DOHH2 (cell line): ENCODE results near the gene PYGB.

ENCODE experiments used
- H3F3A ChIP-seq: fragments of 200-600 bp; sonication (generic), shearing (Covaris generic); 2 replicates; pipeline ENCODE4 v1.6.0; 2016; ENCODE audit warnings: antibody characterized with exemption, mild to moderate bottlenecking; ENCODE audit not compliant: control insufficient read depth, insufficient read depth
- H3K27ac ChIP-seq: fragments of 200-600 bp; sonication (generic); 2 replicates; pipeline ENCODE4 v1.5.1; 2014; ENCODE audit warnings: low read depth, mild to moderate bottlenecking, low read length, moderate library complexity
- H3K27me3 ChIP-seq: fragments of 200-600 bp; sonication (generic); 2 replicates; pipeline ENCODE4 v1.6.1; 2014; ENCODE audit warnings: mild to moderate bottlenecking, low read length, mixed read lengths; ENCODE audit not compliant: control insufficient read depth
- H3K36me3 ChIP-seq: fragments of 200-600 bp; sonication (generic); 2 replicates; pipeline ENCODE4 v1.6.1; 2014; ENCODE audit warnings: mild to moderate bottlenecking, low read length, moderate library complexity, mixed read lengths; ENCODE audit not compliant: control insufficient read depth
- H3K4me1 ChIP-seq: fragments of 200-600 bp; sonication (generic); 2 replicates; pipeline ENCODE4 v1.6.1; 2014; ENCODE audit warnings: mild to moderate bottlenecking, low read length, mixed read lengths; ENCODE audit not compliant: control insufficient read depth
- H3K4me2 ChIP-seq: fragments of 200-600 bp; sonication (generic); 2 replicates; pipeline ENCODE4 v1.6.0; 2014; ENCODE audit warnings: mild to moderate bottlenecking, low read length, moderate library complexity
- H3K4me3 ChIP-seq: fragments of 200-600 bp; sonication (generic); 2 replicates; pipeline ENCODE4 v1.5.1; 2014; ENCODE audit warnings: mild to moderate bottlenecking, low read length, mixed read lengths
- H3K79me2 ChIP-seq: fragments of 200-600 bp; sonication (generic); 2 replicates; pipeline ENCODE4 v1.6.1; 2014; ENCODE audit warnings: mild to moderate bottlenecking, low read length, mixed read lengths; ENCODE audit not compliant: control insufficient read depth
- H3K9me2 ChIP-seq: fragments of 200-600 bp; sonication (generic); replicated peaks from 2 replicates; pipeline ENCODE4 v1.6.1; 2014; ENCODE audit warnings: mild to moderate bottlenecking, low read length, mixed read lengths; ENCODE audit not compliant: control insufficient read depth
- H3K9me3 ChIP-seq: fragments of 200-600 bp; sonication (generic); 2 replicates; pipeline ENCODE4 v1.6.1; 2014; ENCODE audit warnings: antibody characterized with exemption, low read length, mixed read lengths; ENCODE audit not compliant: control insufficient read depth, insufficient read depth
- H4K20me1 ChIP-seq: fragments of 200-600 bp; sonication (generic); 2 replicates; pipeline ENCODE4 v1.6.0; 2014; ENCODE audit warnings: low read depth, mild to moderate bottlenecking, antibody characterized with exemption, low read length, moderate library complexity; ENCODE audit not compliant: control insufficient read depth, insufficient read depth
- EZH2phosphoT487 ChIP-seq: fragments of 200-600 bp; sonication (generic); IDR thresholded peaks from 2 replicates; pipeline ENCODE4 v1.6.1; 2017; ENCODE audit warnings: borderline replicate concordance, mild to moderate bottlenecking, antibody characterized with exemption, low read length, moderate library complexity, mixed read lengths
- TF ChIP-seq, protein P1 (sequence below): fragments of 200-600 bp; sonication (generic); IDR thresholded peaks from one replicate; pipeline ENCODE4 v1.5.1; 2014; ENCODE audit warnings: antibody characterized with exemption, mild to moderate bottlenecking, low read depth, low read length; ENCODE audit not compliant: poor library complexity, severe bottlenecking

The PYGB gene

DNA sequence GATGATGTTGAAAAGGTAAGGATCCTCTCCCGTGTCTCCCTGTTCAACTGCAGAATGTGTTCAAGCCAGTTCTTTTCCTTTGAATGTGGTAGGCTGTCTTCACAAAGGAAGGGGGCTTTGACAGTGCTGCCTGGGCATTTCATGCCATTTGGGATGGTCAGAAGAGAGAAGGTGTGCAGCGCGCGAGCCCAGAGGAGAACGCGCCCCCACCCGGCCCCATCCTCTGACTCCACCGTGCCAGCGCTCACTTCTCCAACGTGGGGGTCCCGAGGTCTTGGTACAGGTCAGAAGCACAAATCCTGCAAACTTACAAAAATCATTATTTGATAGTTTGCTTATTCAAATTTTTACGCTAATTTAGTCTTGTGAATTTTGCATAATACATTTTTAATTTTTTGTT, 38.0 kb upstream of the PYGB start:
- Histone ChIP-seq H4K20me1 (no peaks in the 10 kb centered on the region), H3K79me2 (peaks cover 3% of the 10 kb centered on the region), H3K9me3 (no peaks in the 10 kb centered on the region), H3K27me3 (no peaks in the 10 kb centered on the region), H3K4me1 (no peaks in the 10 kb centered on the region), H3K4me3 (no peak overlapping the region), H3K4me2 (no peak overlapping the region), H3K36me3 (peaks cover under 1% of the 10 kb centered on the region; the same call in 1 of the 2 replicates), H3K9me2 (no peaks in the 10 kb centered on the region), H3K27ac (no peak overlapping the region), H3F3A (no peaks in the 10 kb centered on the region)
- TF ChIP-seq, protein P1, sequence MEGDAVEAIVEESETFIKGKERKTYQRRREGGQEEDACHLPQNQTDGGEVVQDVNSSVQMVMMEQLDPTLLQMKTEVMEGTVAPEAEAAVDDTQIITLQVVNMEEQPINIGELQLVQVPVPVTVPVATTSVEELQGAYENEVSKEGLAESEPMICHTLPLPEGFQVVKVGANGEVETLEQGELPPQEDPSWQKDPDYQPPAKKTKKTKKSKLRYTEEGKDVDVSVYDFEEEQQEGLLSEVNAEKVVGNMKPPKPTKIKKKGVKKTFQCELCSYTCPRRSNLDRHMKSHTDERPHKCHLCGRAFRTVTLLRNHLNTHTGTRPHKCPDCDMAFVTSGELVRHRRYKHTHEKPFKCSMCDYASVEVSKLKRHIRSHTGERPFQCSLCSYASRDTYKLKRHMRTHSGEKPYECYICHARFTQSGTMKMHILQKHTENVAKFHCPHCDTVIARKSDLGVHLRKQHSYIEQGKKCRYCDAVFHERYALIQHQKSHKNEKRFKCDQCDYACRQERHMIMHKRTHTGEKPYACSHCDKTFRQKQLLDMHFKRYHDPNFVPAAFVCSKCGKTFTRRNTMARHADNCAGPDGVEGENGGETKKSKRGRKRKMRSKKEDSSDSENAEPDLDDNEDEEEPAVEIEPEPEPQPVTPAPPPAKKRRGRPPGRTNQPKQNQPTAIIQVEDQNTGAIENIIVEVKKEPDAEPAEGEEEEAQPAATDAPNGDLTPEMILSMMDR, result no peak
- no peak for TF ChIP-seq EZH2phosphoT487

DNA sequence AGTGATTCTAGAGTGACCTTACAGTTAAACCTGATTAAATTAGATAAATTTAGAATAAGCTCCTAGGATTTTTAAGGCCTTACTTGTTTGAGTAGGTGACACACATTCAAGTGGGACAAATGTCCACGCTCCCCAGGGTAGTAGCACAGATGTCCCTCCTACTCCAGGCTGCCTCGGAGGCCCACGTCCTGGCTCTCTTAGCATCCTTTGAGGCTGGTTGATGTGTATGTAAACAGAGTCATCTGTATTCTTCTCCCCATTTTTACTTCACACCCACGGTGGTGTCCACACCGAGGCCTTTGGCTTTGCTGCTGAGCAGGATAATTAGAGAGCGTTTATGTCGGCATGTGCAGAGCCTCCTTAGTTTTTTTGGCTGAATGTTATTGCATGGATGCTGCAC, 36.6 kb upstream of the PYGB start:
- Histone ChIP-seq H3K4me2 (no peak overlapping the region), H3K27ac (no peak overlapping the region), H4K20me1 (no peaks in the 10 kb centered on the region), H3K27me3 (no peaks in the 10 kb centered on the region), H3K9me2 (no peaks in the 10 kb centered on the region), H3K36me3 (peaks cover 11% of the 10 kb centered on the region; the same call in 1 of the 2 replicates), H3F3A (no peaks in the 10 kb centered on the region), H3K4me3 (no peak overlapping the region), H3K4me1 (0 out of 2 replicates have a peak, but pooled peaks cover 4% of the 10 kb centered on the region), H3K9me3 (no peaks in the 10 kb centered on the region), H3K79me2 (no peaks in the 10 kb centered on the region)
- TF ChIP-seq EZH2phosphoT487, result no peak
- TF ChIP-seq, protein P1, result no peak

DNA sequence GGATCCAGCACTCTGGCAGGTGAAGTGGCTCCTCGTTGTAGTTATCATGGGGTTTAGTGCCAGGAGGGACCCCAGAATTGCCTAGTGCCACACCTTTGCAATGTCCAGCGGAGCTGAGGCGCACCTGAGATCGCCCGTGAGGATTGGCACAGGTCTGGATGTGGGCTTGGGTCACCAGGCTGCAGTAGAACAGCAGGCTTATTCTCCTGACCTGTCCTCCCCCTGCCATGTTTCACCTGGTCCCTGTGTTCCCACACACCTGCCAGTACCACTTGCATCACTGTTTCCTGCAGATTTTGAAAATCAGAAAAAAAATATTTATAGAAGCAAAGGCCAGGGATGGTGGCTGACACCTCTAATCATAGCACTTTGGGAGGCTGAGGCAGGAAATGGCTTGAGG, 35.6 kb upstream of the PYGB start:
- Histone ChIP-seq H3F3A (no peaks in the 10 kb centered on the region), H3K4me2 (no peak overlapping the region), H3K36me3 (peaks cover 11% of the 10 kb centered on the region; the same call in 1 of the 2 replicates), H3K9me2 (no peaks in the 10 kb centered on the region), H3K4me1 (0 out of 2 replicates have a peak, but pooled peaks cover 4% of the 10 kb centered on the region), H3K27ac (no peak overlapping the region), H3K79me2 (no peaks in the 10 kb centered on the region), H3K27me3 (no peaks in the 10 kb centered on the region), H3K9me3 (no peaks in the 10 kb centered on the region), H3K4me3 (no peak overlapping the region), H4K20me1 (no peaks in the 10 kb centered on the region)
- TF ChIP-seq, protein P1, result no peak
- TF ChIP-seq EZH2phosphoT487, result no peak
